GM18951 (cell line): ENCODE measurements around the gene ZFYVE1.
"Not testable (repeated sequence)": the region's sequence is repeated elsewhere in the genome, so short reads cannot be mapped to it uniquely, and the experiment has no call there.

Experiments
- POLR2A ChIP-seq: IDR thresholded peaks from 4 replicates; pipeline ENCODE4 v1.6.1; 2011; ENCODE audit warnings: mild to moderate bottlenecking; ENCODE audit not compliant: insufficient read length, insufficient read depth; ENCODE audit errors: extremely low read depth
- in situ Hi-C: fragments of 300-500 bp; cut with MboI; formaldehyde crosslinking; loops from one replicate; pipeline ENCODE4 v1.12.0; 2022; ENCODE audit warnings: low sequenced_read_pairs, mixed read lengths, inconsistent platforms; ENCODE audit not compliant: unreplicated experiment

ZFYVE1 gene

GRCh38 chr14:72982146-72982708 lies 44.7 kb downstream of the ZFYVE1 start:
- in situ Hi-C loops, result no loop called here
- TF ChIP-seq POLR2A, result no peak

DNA sequence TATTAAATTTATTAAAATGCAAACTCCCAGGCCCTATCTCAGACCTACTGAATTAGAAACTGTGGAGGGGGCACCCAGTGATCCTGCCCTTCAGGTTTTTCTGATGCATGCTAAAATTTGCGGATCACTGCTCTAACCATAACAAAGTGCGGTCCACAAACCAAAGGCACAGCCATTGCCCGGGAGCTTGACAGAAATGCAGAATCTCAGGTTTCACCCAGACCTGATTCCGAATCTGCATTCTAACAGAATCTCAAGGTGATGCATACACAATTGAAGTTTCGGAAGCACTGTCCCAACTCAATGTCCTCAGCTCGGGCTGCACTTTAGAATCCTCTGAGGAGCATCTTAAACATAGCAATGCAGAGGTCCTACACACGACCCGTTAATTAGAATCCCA lies 46.0 kb downstream of the ZFYVE1 start:
- in situ Hi-C loops, result no loop called here
- no peak for TF ChIP-seq POLR2A

GRCh38 chr14:72978856-72979255 lies 48.0 kb downstream of the ZFYVE1 start:
- in situ Hi-C loops, result no loop called here
- TF ChIP-seq POLR2A, result no peak

- no peak for TF ChIP-seq POLR2A
- in situ Hi-C loops, result no loop called here
These were observed 51.1 kb downstream of the ZFYVE1 start for GRCh38 chr14:72975770-72976169.

DNA sequence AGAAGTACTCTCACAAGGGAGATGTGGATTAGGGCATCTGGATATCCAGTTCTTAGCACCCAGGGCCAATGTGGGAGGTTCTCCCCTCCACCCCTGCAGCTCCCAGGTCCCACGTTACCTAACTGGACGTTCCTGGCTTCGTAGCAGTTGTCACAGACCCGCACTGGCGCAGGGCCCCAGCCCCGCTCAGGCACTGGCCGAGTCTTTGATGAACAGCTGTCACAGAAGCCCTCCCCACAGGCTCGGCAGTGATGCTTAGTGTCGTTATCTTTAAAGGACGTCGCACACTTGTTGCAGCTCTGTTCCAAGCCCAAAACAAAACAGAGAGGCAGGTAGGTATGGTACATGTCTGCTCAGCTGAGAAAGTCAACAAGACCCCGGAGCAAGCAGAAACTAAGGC lies 52.2 kb downstream of the ZFYVE1 start:
- in situ Hi-C loops, result no loop called here
- TF ChIP-seq POLR2A, result no peak

GRCh38 chr14:72970824-72971434 lies 56.0 kb downstream of the ZFYVE1 start:
- in situ Hi-C loops, result no loop called here
- TF ChIP-seq POLR2A, result no peak

DNA sequence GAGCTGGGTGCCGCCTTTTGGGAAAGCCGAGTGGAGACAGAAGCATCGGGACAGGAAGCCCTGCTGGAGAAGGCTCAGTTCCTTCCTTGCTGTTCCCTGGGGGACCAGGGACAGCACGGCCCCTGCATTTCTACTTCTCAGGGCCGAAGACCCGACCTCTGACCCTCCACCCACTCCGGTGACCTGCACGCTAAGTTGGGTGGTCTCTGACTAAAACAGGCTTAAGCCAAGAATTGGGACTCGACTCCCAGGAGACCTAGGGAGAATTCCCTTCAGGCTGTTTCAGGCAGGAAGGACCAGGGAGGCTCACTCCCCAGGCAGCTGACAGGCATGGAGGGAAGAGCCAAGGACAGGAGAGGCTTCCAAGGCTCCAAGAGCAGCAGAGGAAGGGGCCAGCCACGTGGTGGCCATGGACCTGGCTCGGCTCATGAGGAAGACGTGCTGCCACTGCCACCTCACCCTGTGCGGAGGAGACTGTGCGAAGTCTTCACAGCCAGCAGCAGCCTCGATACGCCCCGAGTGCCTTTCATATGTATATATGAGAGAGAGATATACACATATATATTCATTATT lies 56.8 kb downstream of the ZFYVE1 start:
- in situ Hi-C loops, result no loop called here
- TF ChIP-seq POLR2A, result no peak

GRCh38 chr14:72968316-72968715 lies 58.6 kb downstream of the ZFYVE1 start:
- in situ Hi-C loops, result no loop called here
- no peak for TF ChIP-seq POLR2A

GRCh38 chr14:72966038-72966437 lies 60.9 kb downstream of the ZFYVE1 start:
- no peak for TF ChIP-seq POLR2A
- in situ Hi-C loops, result no loop called here

GRCh38 chr14:72965249-72965648 lies 61.7 kb downstream of the ZFYVE1 start:
- TF ChIP-seq POLR2A, result no peak
- in situ Hi-C loops, result no loop called here

- in situ Hi-C loops, result no loop called here
These were observed 64.0 kb downstream of the ZFYVE1 start for GRCh38 chr14:72962829-72963312.

GRCh38 chr14:72962336-72962754 lies 64.6 kb downstream of the ZFYVE1 start:
- in situ Hi-C loops, result not testable (repeated sequence)

More at GRCh38 chr14:72962829-72963312, 64.0 kb downstream of the ZFYVE1 start:
- TF ChIP-seq POLR2A, result no peak

- no peak for TF ChIP-seq POLR2A
- in situ Hi-C loops, result no loop called here
These were observed 65.1 kb downstream of the ZFYVE1 start for GRCh38 chr14:72961579-72962335.

GRCh38 chr14:72961016-72961415 lies 65.9 kb downstream of the ZFYVE1 start:
- in situ Hi-C loops, result not testable (repeated sequence)
